ENCODE measurements around the gene NBPF20.
"Not testable (repeated sequence)": the region's sequence is repeated elsewhere in the genome, so short reads cannot be mapped to it uniquely, and the experiment has no call there.

DNA sequence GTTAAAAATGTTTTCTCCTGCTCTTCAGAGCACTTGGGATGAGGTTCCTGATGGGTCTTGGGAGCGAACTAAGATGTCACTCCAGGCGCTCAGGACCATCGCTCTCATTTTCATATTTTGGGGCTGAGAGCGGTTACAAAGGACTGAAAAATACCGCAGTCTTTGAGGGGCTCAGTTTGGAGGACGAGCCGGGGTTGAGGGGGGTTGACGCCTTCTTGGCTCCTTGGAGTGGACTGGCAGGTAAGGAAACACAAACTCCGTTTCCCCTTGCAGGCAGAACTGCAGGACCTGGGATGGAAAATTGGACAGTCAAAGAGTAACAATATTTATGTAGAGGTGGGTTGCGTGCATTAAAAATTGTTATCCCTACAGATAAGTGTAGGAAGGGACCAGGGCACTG is 35.3 kb upstream of the NBPF20 start:
- not testable (repeated sequence) for TF ChIP-seq YY1 (IDR thresholded peaks at IDR 0.05; ENCODE audit: low read depth, low read length); RFX5 (IDR thresholded peaks at IDR 0.05; ENCODE audit: borderline replicate concordance, low read depth, low read length); CREB1 (IDR thresholded peaks at IDR 0.05)
- TF ChIP-seq, protein P1, sequence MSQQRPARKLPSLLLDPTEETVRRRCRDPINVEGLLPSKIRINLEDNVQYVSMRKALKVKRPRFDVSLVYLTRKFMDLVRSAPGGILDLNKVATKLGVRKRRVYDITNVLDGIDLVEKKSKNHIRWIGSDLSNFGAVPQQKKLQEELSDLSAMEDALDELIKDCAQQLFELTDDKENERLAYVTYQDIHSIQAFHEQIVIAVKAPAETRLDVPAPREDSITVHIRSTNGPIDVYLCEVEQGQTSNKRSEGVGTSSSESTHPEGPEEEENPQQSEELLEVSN (IDR thresholded peaks at IDR 0.05): not testable (repeated sequence)
